ENCODE data around the gene UBL3.

The UBL3 gene

DNA sequence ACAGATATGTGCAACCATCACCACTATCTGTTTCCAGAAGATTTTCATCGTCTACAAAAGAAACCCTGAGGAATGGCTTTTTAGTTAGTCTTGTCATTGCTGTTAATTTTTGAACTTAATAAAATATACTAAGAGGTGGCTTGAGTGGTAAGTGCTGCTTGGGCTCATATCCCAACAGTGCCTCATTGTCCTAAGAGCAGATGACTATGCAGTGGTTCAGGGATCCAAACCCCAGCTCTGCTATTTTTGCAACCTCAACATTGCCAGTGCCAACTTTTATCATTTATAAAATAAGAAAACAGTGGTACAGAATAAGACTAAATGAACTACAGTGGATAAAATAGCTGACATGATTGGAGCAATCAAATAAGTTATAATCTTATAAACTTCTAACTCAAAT, 131.7 kb downstream of the UBL3 start:
- Histone ChIP-seq H3K4me2 (ENCODE audit: low read length) (no peak overlapping the region), H3K27me3 (ENCODE audit: control insufficient read depth, insufficient read depth, low read length) (no peaks in the 10 kb centered on the region), H2AFZ (no peak overlapping the region), H3K79me2 (no peaks in the 10 kb centered on the region), H3K9me3 (ENCODE audit: control insufficient read depth, low read length) (no peaks in the 10 kb centered on the region), H3K36me3 (ENCODE audit: control insufficient read depth, insufficient read depth, low read length) (no peaks in the 10 kb centered on the region), H3K9ac (no peak overlapping the region), H3K4me3 (ENCODE audit: low read depth, low read length) (no peak overlapping the region), H3K4me1 (no peaks in the 10 kb centered on the region), H3K27ac (no peak overlapping the region)
- TF ChIP-seq, protein P1, sequence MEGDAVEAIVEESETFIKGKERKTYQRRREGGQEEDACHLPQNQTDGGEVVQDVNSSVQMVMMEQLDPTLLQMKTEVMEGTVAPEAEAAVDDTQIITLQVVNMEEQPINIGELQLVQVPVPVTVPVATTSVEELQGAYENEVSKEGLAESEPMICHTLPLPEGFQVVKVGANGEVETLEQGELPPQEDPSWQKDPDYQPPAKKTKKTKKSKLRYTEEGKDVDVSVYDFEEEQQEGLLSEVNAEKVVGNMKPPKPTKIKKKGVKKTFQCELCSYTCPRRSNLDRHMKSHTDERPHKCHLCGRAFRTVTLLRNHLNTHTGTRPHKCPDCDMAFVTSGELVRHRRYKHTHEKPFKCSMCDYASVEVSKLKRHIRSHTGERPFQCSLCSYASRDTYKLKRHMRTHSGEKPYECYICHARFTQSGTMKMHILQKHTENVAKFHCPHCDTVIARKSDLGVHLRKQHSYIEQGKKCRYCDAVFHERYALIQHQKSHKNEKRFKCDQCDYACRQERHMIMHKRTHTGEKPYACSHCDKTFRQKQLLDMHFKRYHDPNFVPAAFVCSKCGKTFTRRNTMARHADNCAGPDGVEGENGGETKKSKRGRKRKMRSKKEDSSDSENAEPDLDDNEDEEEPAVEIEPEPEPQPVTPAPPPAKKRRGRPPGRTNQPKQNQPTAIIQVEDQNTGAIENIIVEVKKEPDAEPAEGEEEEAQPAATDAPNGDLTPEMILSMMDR (IDR thresholded peaks at IDR 0.05), result no peak

DNA sequence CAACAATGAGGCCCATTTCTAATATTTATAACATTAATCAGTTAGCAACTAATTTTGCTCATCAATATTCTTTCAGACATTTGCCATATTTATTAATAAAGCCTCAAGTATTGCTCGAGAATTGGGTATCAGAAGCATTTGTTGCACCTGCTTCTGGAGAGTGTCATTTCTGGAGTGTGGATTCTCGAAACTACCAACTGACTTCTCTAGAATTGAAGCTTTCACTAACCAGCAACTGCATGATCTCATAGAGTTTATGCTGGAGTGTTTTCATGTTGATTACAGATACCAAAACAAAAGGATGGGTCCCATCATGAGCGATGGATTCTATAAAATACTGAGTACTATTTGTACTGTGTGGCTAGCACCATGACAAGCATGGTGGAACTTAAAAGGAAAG, 133.9 kb downstream of the UBL3 start:
- no peak overlapping the region for H3K4me2 ChIP-seq (ENCODE audit: low read length)
- no peaks in the 10 kb centered on the region for H3K79me2 ChIP-seq
- no peaks in the 10 kb centered on the region for H3K4me1 ChIP-seq
- H2AFZ ChIP-seq, result no peak overlapping the region
- H3K27me3 ChIP-seq (ENCODE audit: control insufficient read depth, insufficient read depth, low read length), result no peaks in the 10 kb centered on the region
- no peaks in the 10 kb centered on the region for H3K36me3 ChIP-seq (ENCODE audit: control insufficient read depth, insufficient read depth, low read length)
- TF ChIP-seq, protein P1 (IDR thresholded peaks at IDR 0.05), result no peak
- H3K27ac ChIP-seq, result no peak overlapping the region
- no peak overlapping the region for H3K9ac ChIP-seq
- H3K9me3 ChIP-seq (ENCODE audit: control insufficient read depth, low read length), result no peaks in the 10 kb centered on the region
- H3K4me3 ChIP-seq (ENCODE audit: low read depth, low read length), result no peak overlapping the region
